HCT116 (cell line): ENCODE measurements around the gene ZSWIM8. TPM values are rescaled to one million over a fixed set of nuclear protein-coding genes. Genes with fewer than 3 reads are reported as not detected.

Source experiments
- ATAC-seq: fragments of 200-7000 bp; cut with Tn5 transposase; 2 replicates; pipeline ENCODE4 v1.9.1; 2020; ENCODE audit warnings: mild to moderate bottlenecking, moderate library complexity
- BruUV-seq: library from RNA; stranded (reverse); fragments of 400-500 nt; replicated peaks from 2 replicates; lab custom pipeline; 2021; lab: Mats Ljungman, UMichigan
- CTCF ChIA-PET: fragments of 300-600 bp; sonication (Branson Sonifier 250); formaldehyde crosslinking; loops from one replicate; lab custom pipeline; 2021; ENCODE audit warnings: antibody characterized with exemption; lab: Charles Lee
- POLR2A ChIA-PET: fragments of 300-600, 350-600 bp; sonication (Branson Sonifier 250); formaldehyde crosslinking; loops from one replicate; lab custom pipeline; 2021; ENCODE audit warnings: antibody characterized with exemption; lab: Charles Lee
- RAD21 ChIA-PET, 2 experiments: fragments of 300-600 bp; sonication (Branson Sonifier 250); formaldehyde crosslinking; loops; one replicate each; lab custom pipeline; 2023; ENCODE audit warnings: low total read pairs in 2 of 2; ENCODE audit not compliant: uncharacterized antibody in 2 of 2, unreplicated experiment in 2 of 2, low non-redundant PET in 1 of 2; lab: Charles Lee
- DNase-seq: peaks from one replicate; pipeline ENCODE4 v3.0.0-alpha.2; 2010; ENCODE audit warnings: low read depth, low spot score
- H2AFZ ChIP-seq: fragments of 200-600 bp; shearing (Covaris generic), sonication (generic); 2 replicates; pipeline ENCODE4 v1.6.1; 2017; ENCODE audit warnings: low read depth, mixed run types, mixed read lengths, antibody characterized with exemption, low read length; ENCODE audit not compliant: poor library complexity, severe bottlenecking
- H3K27ac ChIP-seq: 2 replicates; pipeline ENCODE4 v1.5.1; 2012; ENCODE audit warnings: low read depth, low read length
- H3K27me3 ChIP-seq: fragments of 200-600 bp; sonication (generic); 2 replicates; pipeline ENCODE4 v1.6.1; 2016; ENCODE audit warnings: mixed run types, low read length, mixed read lengths; ENCODE audit not compliant: insufficient read depth
- H3K36me3 ChIP-seq, 2 experiments: fragments of 200-500 bp in 1 of 2; fragments of 200-600 bp in 1 of 2; sonication (Bioruptor generic) in 1 of 2; sonication (generic) in 1 of 2; 2 replicates each; pipeline versions ENCODE4 v1.5.1 to v1.6.1; 2014 to 2016; ENCODE audit warnings: low read length in 2 of 2, inconsistent platforms in 1 of 2, mixed read lengths in 1 of 2, mixed run types in 1 of 2; ENCODE audit not compliant: insufficient read depth in 2 of 2, control insufficient read depth in 1 of 2
- H3K4me1 ChIP-seq, 2 experiments: fragments of 200-600 bp in 1 of 2; sonication (generic) in 1 of 2; 2 replicates each; pipeline versions ENCODE4 v1.5.1 to v1.6.1; 2012 to 2017; ENCODE audit warnings: low read length in 2 of 2, inconsistent platforms in 1 of 2, mild to moderate bottlenecking in 1 of 2, mixed read lengths in 1 of 2, mixed run types in 1 of 2, moderate library complexity in 1 of 2; ENCODE audit not compliant: insufficient read depth in 2 of 2, control insufficient read depth in 1 of 2
- H3K4me2 ChIP-seq: fragments of 200-600 bp; sonication (generic); 2 replicates; pipeline ENCODE4 v1.6.1; 2017; ENCODE audit warnings: mixed run types, low read length, mixed read lengths
- H3K4me3 ChIP-seq, 2 experiments: fragments of 200-600 bp in 1 of 2; sonication (generic) in 1 of 2; replicated peaks in 1 of 2; 2 replicates each; pipeline ENCODE4 v1.5.1; 2011 to 2016; ENCODE audit warnings: low read length in 2 of 2, control low read depth in 1 of 2, low read depth in 1 of 2, mild to moderate bottlenecking in 1 of 2, mixed read lengths in 1 of 2, mixed run types in 1 of 2
- H3K79me2 ChIP-seq: fragments of 200-600 bp; sonication (generic); 2 replicates; pipeline ENCODE4 v1.6.1; 2017; ENCODE audit warnings: mild to moderate bottlenecking, mixed run types, low read length, moderate library complexity, mixed read lengths; ENCODE audit not compliant: insufficient read depth
- H3K9ac ChIP-seq: fragments of 200-600 bp; sonication (generic); 2 replicates; pipeline ENCODE4 v1.6.1; 2016; ENCODE audit warnings: low read length, mixed read lengths
- H3K9me2 ChIP-seq: fragments of 200-600 bp; sonication (generic), shearing (Covaris generic); 2 replicates; pipeline ENCODE4 v1.6.1; 2017; ENCODE audit warnings: mixed run types, mild to moderate bottlenecking, moderate library complexity; ENCODE audit not compliant: insufficient read depth
- H3K9me3 ChIP-seq, 2 experiments: fragments of 200-500 bp in 1 of 2; fragments of 200-600 bp in 1 of 2; sonication (Bioruptor generic) in 1 of 2; sonication (generic) in 1 of 2; 2 replicates each; pipeline ENCODE4 v1.6.1; 2014 to 2017; ENCODE audit warnings: low read length in 2 of 2, mixed read lengths in 2 of 2, inconsistent platforms in 1 of 2, low read depth in 1 of 2, mild to moderate bottlenecking in 1 of 2, mixed run types in 1 of 2, moderate library complexity in 1 of 2; ENCODE audit not compliant: control insufficient read depth in 1 of 2, insufficient read depth in 1 of 2
- H4K20me1 ChIP-seq: fragments of 200-600 bp; sonication (generic), shearing (Covaris generic); 2 replicates; pipeline ENCODE4 v1.6.1; 2017; ENCODE audit warnings: mixed run types, mild to moderate bottlenecking, moderate library complexity; ENCODE audit not compliant: insufficient read depth
- ATF3 ChIP-seq: IDR thresholded peaks from 2 replicates; pipeline ENCODE4 v1.6.1; 2012
- CBX3 ChIP-seq: IDR thresholded peaks from 2 replicates; pipeline ENCODE4 v1.6.1; 2012; ENCODE audit warnings: low read depth
- CTCF ChIP-seq, 3 experiments: fragments of 200-600 bp in 1 of 3; sonication (generic) in 1 of 3; IDR thresholded peaks in 2 of 3; conservative IDR thresholded peaks in 1 of 3; 2 replicates each; pipeline ENCODE4 v1.5.1; 2012 to 2017; ENCODE audit warnings: low read depth in 2 of 3, low read length in 2 of 3, antibody characterized with exemption in 1 of 3, borderline replicate concordance in 1 of 3, control low read depth in 1 of 3, mild to moderate bottlenecking in 1 of 3, mixed read lengths in 1 of 3, mixed run types in 1 of 3, moderate library complexity in 1 of 3; ENCODE audit not compliant: insufficient read depth in 1 of 3
- EGR1 ChIP-seq: IDR thresholded peaks from 2 replicates; pipeline ENCODE4 v1.6.1; 2012; ENCODE audit warnings: low read depth
- ELF1 ChIP-seq: IDR thresholded peaks from 2 replicates; pipeline ENCODE4 v1.6.1; 2012; ENCODE audit warnings: low read depth, borderline replicate concordance
- EZH2 ChIP-seq: fragments of 200-600 bp; sonication (generic); IDR thresholded peaks from 2 replicates; pipeline ENCODE4 v1.6.1; 2017; ENCODE audit warnings: antibody characterized with exemption, mixed run types
- EZH2phosphoT487 ChIP-seq: fragments of 200-600 bp; IDR thresholded peaks from 2 replicates; pipeline ENCODE4 v1.6.1; 2018; ENCODE audit warnings: antibody characterized with exemption, borderline replicate concordance
- JUND ChIP-seq: IDR thresholded peaks from 2 replicates; pipeline ENCODE4 v1.6.1; 2012
- POLR2A ChIP-seq: IDR thresholded peaks from 2 replicates; pipeline ENCODE4 v1.7.0; 2011; ENCODE audit warnings: borderline replicate concordance; ENCODE audit not compliant: insufficient read depth, insufficient read length; ENCODE audit errors: extremely low read depth
- POLR2AphosphoS5 ChIP-seq: IDR thresholded peaks from 2 replicates; pipeline ENCODE4 v1.6.1; 2011; ENCODE audit warnings: mild to moderate bottlenecking, low read depth, low read length, moderate library complexity
- RAD21 ChIP-seq: IDR thresholded peaks from 2 replicates; pipeline ENCODE4 v1.6.1; 2012; ENCODE audit warnings: low read depth, mild to moderate bottlenecking
- SRF ChIP-seq: IDR thresholded peaks from 2 replicates; pipeline ENCODE4 v1.6.1; 2012; ENCODE audit warnings: low read depth
- TCF7L2 ChIP-seq: IDR thresholded peaks from 2 replicates; pipeline ENCODE4 v1.7.0; 2011; ENCODE audit warnings: borderline replicate concordance, inconsistent platforms; ENCODE audit not compliant: insufficient read depth, insufficient read length; ENCODE audit errors: extremely low read depth
- YY1 ChIP-seq: IDR thresholded peaks from 2 replicates; pipeline ENCODE4 v1.6.1; 2011; ENCODE audit warnings: low read length, low read depth, moderate library complexity, mild to moderate bottlenecking; ENCODE audit not compliant: insufficient replicate concordance; ENCODE audit errors: extremely low read depth
- ZBTB33 ChIP-seq: IDR thresholded peaks from 2 replicates; pipeline ENCODE4 v1.6.1; 2011; ENCODE audit warnings: mild to moderate bottlenecking, low read length, moderate library complexity; ENCODE audit not compliant: insufficient replicate concordance; ENCODE audit errors: extremely low read depth
- ZFX ChIP-seq: fragments of 450-650 bp; IDR thresholded peaks from 2 replicates; pipeline ENCODE4 v1.6.1; 2017
- ZNF274 ChIP-seq: fragments of 200-500 bp; sonication (Bioruptor generic); IDR thresholded peaks from 2 replicates; pipeline ENCODE4 v1.6.1; 2014; ENCODE audit warnings: mild to moderate bottlenecking, low read depth, low read length, inconsistent platforms
- intact Hi-C: fragments of 100-400 bp; cut with micrococcal nuclease; formaldehyde crosslinking; loops from 2 replicates; pipeline ENCODE4 v1.10.0; 2022
- total RNA-seq: library from RNA; stranded (reverse); gene quantifications from one replicate; pipeline ENCODE4 v1.2.1, GENCODE V29; 2021; ENCODE audit not compliant: unreplicated experiment

The ZSWIM8 gene
- total RNA-seq, 1 experiment from 2014 or later, result 49.9 TPM

GRCh38 chr10:73841526-73842285, 56.3 kb downstream of the ZSWIM8 start:
- Histone ChIP-seq H3K4me1 (peaks cover 0 to 9% of the 10 kb centered on the region in 2 experiments; a peak in 2 of 4 replicates), H3K27me3 (no peaks in the 10 kb centered on the region), H3K4me3 (no peak overlapping the region), H3K9ac (no peak overlapping the region), H4K20me1 (no peaks in the 10 kb centered on the region), H2AFZ (no peak overlapping the region), H3K79me2 (no peaks in the 10 kb centered on the region), H3K9me2 (no peaks in the 10 kb centered on the region), H3K36me3 (peaks cover 19 to 41% of the 10 kb centered on the region in 2 experiments; a peak in 3 of 4 replicates), H3K4me2 (no peak overlapping the region), H3K27ac (no peak overlapping the region), H3K9me3 (no peaks in the 10 kb centered on the region)
- ChIA-PET RAD21 (no interaction called here), CTCF (no interaction called here), POLR2A (no interaction called here)
- intact Hi-C loops, result no loop called here
- no peak for TF ChIP-seq EZH2phosphoT487
- no peak for TF ChIP-seq ZNF274
- no peak for TF ChIP-seq ZFX
- TF ChIP-seq TCF7L2, result no peak
- TF ChIP-seq POLR2AphosphoS5, result no peak
- no peak for TF ChIP-seq YY1
- TF ChIP-seq POLR2A, result no peak
- TF ChIP-seq SRF, result no peak
- TF ChIP-seq CBX3, result no peak
- no peak for TF ChIP-seq JUND
- TF ChIP-seq ELF1, result no peak
- TF ChIP-seq ATF3, result no peak
- TF ChIP-seq EZH2, result no peak
- no peak for TF ChIP-seq ZBTB33
- TF ChIP-seq RAD21, result no peak
- TF ChIP-seq EGR1, result no peak
- TF ChIP-seq CTCF (IDR thresholded peaks at IDR 0.05 in 2 of 3, conservative IDR thresholded peaks at IDR 0.05 in 1 of 3; ENCODE audit: borderline replicate concordance in 1 of 3, insufficient read depth in 1 of 3, low read depth in 2 of 3, low read length in 2 of 3), result no peak
- no peak for DNase-seq
- BruUV-seq, result no TSS peak
- ATAC-seq, result no peak
